Stimulated activated CD8-positive, alpha-beta memory T cell treated with anti-CD3 and anti-CD28 coated beads, Interleukin-15, amount 100 ng/mL, for 48 hours (primary cell): ENCODE measurements around the gene PRTG.
A peak's percentile ranks its signal among the peaks of the same experiment; 100 is the strongest.
"Not testable (repeated sequence)": the region's sequence is repeated elsewhere in the genome, so short reads cannot be mapped to it uniquely, and the experiment has no call there.

Experiments
- DNase-seq, 2 donors: peaks; one replicate each; pipeline ENCODE4 v3.0.0-alpha.2; 2020; ENCODE audit warnings: low read depth in 2 of 2

Gene PRTG

GRCh38 chr15:55742927-55743728 is at the start of gene PRTG:
Gene PRTG, minus strand, starts transcription at chr15:55743152. Its CDS starts 221 bp downstream, at chr15:55742931.
- no peak for DNase-seq

GRCh38 chr15:55791551-55792400 is 48.8 kb upstream of the PRTG start:
- no peak for DNase-seq

- DNase-seq, result peak; percentile 11 to 32
Observed at GRCh38 chr15:55789066-55789660, 46.2 kb upstream of the PRTG start.

GRCh38 chr15:55786341-55786740 is 43.4 kb upstream of the PRTG start:
- no peak for DNase-seq

GRCh38 chr15:55785593-55785992 is 42.6 kb upstream of the PRTG start:
- DNase-seq, result not testable (repeated sequence)

GRCh38 chr15:55784286-55784685 is 41.3 kb upstream of the PRTG start:
- no peak for DNase-seq

GRCh38 chr15:55782901-55783300 is 39.9 kb upstream of the PRTG start:
- no peak for DNase-seq

GRCh38 chr15:55780292-55780691 is 37.3 kb upstream of the PRTG start:
- DNase-seq, result no peak

GRCh38 chr15:55778932-55779331 is 36.0 kb upstream of the PRTG start:
- no peak for DNase-seq

- DNase-seq, result no peak
Observed at GRCh38 chr15:55775316-55775715, 32.4 kb upstream of the PRTG start.

GRCh38 chr15:55774113-55774970 is 31.4 kb upstream of the PRTG start:
- peak; percentile 6 for DNase-seq

GRCh38 chr15:55770806-55771205 is 27.9 kb upstream of the PRTG start:
- no peak for DNase-seq

- no peak for DNase-seq
Observed at GRCh38 chr15:55770261-55770660, 27.3 kb upstream of the PRTG start.

- DNase-seq, result no peak
Observed at GRCh38 chr15:55768670-55769185, 25.8 kb upstream of the PRTG start.

GRCh38 chr15:55766676-55767075 is 23.7 kb upstream of the PRTG start:
- no peak for DNase-seq

GRCh38 chr15:55764398-55764797 is 21.4 kb upstream of the PRTG start:
- DNase-seq, result no peak

GRCh38 chr15:55758580-55758986 is 15.6 kb upstream of the PRTG start:
- no peak for DNase-seq

GRCh38 chr15:55753433-55753832 is 10.5 kb upstream of the PRTG start:
- DNase-seq, result not testable (repeated sequence)

GRCh38 chr15:55750706-55751105 is 7.8 kb upstream of the PRTG start:
- no peak for DNase-seq

- no peak for DNase-seq
Observed at GRCh38 chr15:55743729-55744655, 1.0 kb upstream of the PRTG start.
